Panc1 (cell line): ENCODE data around the gene NTN5.

Experiments
- CTCF ChIP-seq: fragments of 450-650 bp; IDR thresholded peaks from 2 replicates; pipeline ENCODE4 v1.5.1; 2017; ENCODE audit warnings: mild to moderate bottlenecking
- REST ChIP-seq, 2 experiments: IDR thresholded peaks; 2 replicates each; pipeline ENCODE4 v1.6.1; 2011 to 2012; ENCODE audit warnings: low read depth in 2 of 2, control low read depth in 1 of 2, low read length in 1 of 2, mild to moderate bottlenecking in 1 of 2, moderate library complexity in 1 of 2; ENCODE audit not compliant: insufficient read depth in 1 of 2
- SIN3A ChIP-seq: IDR thresholded peaks from 2 replicates; pipeline ENCODE4 v1.6.1; 2012; ENCODE audit warnings: low read depth, mild to moderate bottlenecking, low read length, moderate library complexity, borderline replicate concordance; ENCODE audit not compliant: insufficient read depth

GRCh38 chr19:48713864-48714755, 41.3 kb upstream of the NTN5 start:
- no peak for TF ChIP-seq REST (IDR thresholded peaks at IDR 0.05; ENCODE audit: insufficient read depth in 1 of 2, low read depth in 2 of 2, low read length in 1 of 2)
- no peak for TF ChIP-seq CTCF
- no peak for TF ChIP-seq SIN3A
